KMS-11 (cell line): ENCODE measurements around the gene SCO2.

Source experiments
- H2AFZ ChIP-seq: fragments of 200-600 bp; sonication (generic); 2 replicates; pipeline ENCODE4 v1.6.1; 2016; ENCODE audit warnings: antibody characterized with exemption, mixed run types, low read depth
- H3K27ac ChIP-seq: fragments of 200-600 bp; sonication (generic); 2 replicates; pipeline ENCODE4 v1.6.1; 2016; ENCODE audit warnings: mild to moderate bottlenecking, mixed run types
- H3K27me3 ChIP-seq: fragments of 200-600 bp; sonication (generic); 2 replicates; pipeline ENCODE4 v1.6.1; 2017; ENCODE audit warnings: mild to moderate bottlenecking, low read depth, mixed run types, moderate library complexity; ENCODE audit not compliant: insufficient read depth
- H3K36me3 ChIP-seq: fragments of 200-600 bp; sonication (generic); 2 replicates; pipeline ENCODE4 v1.6.1; 2017; ENCODE audit warnings: mild to moderate bottlenecking, mixed run types; ENCODE audit not compliant: insufficient read depth
- H3K4me1 ChIP-seq: fragments of 200-600 bp; sonication (generic); 2 replicates; pipeline ENCODE4 v1.6.1; 2016; ENCODE audit warnings: mild to moderate bottlenecking, low read depth, mixed run types; ENCODE audit not compliant: poor library complexity, severe bottlenecking
- H3K4me2 ChIP-seq: fragments of 200-600 bp; sonication (generic); 2 replicates; pipeline ENCODE4 v1.7.0; 2016; ENCODE audit warnings: mild to moderate bottlenecking, mixed run types
- H3K4me3 ChIP-seq: fragments of 200-600 bp; sonication (generic); IDR thresholded peaks from 2 replicates; pipeline ENCODE4 v1.6.1; 2017; ENCODE audit warnings: low read depth, low read length, mixed read lengths; ENCODE audit not compliant: insufficient read depth
- H3K79me2 ChIP-seq: fragments of 200-600 bp; sonication (generic); 2 replicates; pipeline ENCODE4 v1.6.1; 2016; ENCODE audit warnings: low read depth, mixed run types; ENCODE audit not compliant: insufficient read depth
- H3K9ac ChIP-seq: fragments of 200-600 bp; sonication (generic); 2 replicates; pipeline ENCODE4 v1.6.1; 2016; ENCODE audit warnings: mild to moderate bottlenecking, mixed run types
- H4K20me1 ChIP-seq: fragments of 200-600 bp; sonication (generic); 2 replicates; pipeline ENCODE4 v1.6.1; 2016; ENCODE audit warnings: mild to moderate bottlenecking, mixed run types; ENCODE audit not compliant: insufficient read depth
- TF ChIP-seq, protein P1 (sequence below): fragments of 200-600 bp; sonication (generic); conservative IDR thresholded peaks from 2 replicates; pipeline ENCODE4 v1.6.1; 2017; ENCODE audit warnings: low read depth, mild to moderate bottlenecking, antibody characterized with exemption, low read length, moderate library complexity, mixed read lengths

The SCO2 gene

DNA sequence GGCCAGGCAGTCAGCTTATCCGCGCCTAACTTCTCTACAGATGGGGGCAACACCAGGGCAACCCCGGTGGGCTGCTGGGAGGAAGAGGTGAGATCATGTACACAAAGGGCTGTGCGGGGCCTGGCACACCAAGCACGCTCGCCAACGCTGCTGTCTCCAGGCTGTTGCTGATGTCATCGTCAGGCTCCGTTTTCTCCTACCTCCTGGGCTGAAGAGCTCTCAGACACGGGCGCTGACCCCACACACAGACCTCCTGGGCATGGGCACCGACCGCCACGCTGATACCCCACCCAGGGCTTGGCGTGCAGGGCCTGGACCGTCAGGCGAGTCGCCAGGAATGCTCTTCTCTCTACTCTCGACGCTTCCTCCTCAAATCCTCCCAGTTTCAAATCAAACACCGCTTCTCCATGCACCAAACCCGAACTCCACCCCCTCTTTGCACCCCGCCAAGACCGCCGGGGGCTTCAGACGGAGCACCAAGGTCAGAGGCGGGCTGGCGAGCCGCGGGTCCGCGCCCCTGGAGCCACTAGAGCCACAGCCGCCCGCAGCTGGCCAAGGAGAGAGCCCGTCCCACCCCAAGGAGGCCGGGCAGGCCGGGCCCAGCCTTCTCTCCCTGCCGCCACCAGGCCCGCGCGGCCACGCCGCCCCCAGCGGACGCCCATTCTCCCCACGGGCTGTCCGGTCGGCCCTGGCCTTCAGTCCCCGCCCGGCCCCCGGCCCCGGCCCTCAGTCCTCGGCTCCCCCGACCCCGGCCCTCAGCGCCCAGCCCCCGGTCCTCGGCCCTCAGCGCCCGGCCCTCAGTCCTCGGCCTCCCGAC, 51.3 kb downstream of the SCO2 start:
- Histone ChIP-seq H3K4me3 (no peak overlapping the region), H3K27me3 (no peaks in the 10 kb centered on the region), H3K4me1 (peaks cover 40% of the 10 kb centered on the region), H2AFZ (no peak overlapping the region), H3K27ac (peak overlapping the region; percentile 33; the same call in 1 of the 2 replicates), H3K79me2 (peaks cover 41% of the 10 kb centered on the region), H3K36me3 (no peaks in the 10 kb centered on the region), H4K20me1 (no peaks in the 10 kb centered on the region), H3K9ac (peak overlapping the region; percentile 53; the same call in 1 of the 2 replicates), H3K4me2 (peak overlapping the region; percentile 96)
- TF ChIP-seq, protein P1, sequence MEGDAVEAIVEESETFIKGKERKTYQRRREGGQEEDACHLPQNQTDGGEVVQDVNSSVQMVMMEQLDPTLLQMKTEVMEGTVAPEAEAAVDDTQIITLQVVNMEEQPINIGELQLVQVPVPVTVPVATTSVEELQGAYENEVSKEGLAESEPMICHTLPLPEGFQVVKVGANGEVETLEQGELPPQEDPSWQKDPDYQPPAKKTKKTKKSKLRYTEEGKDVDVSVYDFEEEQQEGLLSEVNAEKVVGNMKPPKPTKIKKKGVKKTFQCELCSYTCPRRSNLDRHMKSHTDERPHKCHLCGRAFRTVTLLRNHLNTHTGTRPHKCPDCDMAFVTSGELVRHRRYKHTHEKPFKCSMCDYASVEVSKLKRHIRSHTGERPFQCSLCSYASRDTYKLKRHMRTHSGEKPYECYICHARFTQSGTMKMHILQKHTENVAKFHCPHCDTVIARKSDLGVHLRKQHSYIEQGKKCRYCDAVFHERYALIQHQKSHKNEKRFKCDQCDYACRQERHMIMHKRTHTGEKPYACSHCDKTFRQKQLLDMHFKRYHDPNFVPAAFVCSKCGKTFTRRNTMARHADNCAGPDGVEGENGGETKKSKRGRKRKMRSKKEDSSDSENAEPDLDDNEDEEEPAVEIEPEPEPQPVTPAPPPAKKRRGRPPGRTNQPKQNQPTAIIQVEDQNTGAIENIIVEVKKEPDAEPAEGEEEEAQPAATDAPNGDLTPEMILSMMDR: no peak
